ENCODE results near the gene SERAC1. TPM values are rescaled to one million over a fixed set of nuclear protein-coding genes. Genes with fewer than 3 reads are reported as not detected.

SERAC1 gene
- total and polyA plus RNA-seq, 4 donors, result 3.1 to 10.1 (median 4.8) TPM

GRCh38 chr6:158207422-158207788, 39.3 kb upstream of the SERAC1 start:
- H3K27ac ChIP-seq (ENCODE audit: low read depth in 1 of 2, low read length in 1 of 2), result no peak overlapping the region
- no peak for DNase-seq
- TF ChIP-seq, protein P1, sequence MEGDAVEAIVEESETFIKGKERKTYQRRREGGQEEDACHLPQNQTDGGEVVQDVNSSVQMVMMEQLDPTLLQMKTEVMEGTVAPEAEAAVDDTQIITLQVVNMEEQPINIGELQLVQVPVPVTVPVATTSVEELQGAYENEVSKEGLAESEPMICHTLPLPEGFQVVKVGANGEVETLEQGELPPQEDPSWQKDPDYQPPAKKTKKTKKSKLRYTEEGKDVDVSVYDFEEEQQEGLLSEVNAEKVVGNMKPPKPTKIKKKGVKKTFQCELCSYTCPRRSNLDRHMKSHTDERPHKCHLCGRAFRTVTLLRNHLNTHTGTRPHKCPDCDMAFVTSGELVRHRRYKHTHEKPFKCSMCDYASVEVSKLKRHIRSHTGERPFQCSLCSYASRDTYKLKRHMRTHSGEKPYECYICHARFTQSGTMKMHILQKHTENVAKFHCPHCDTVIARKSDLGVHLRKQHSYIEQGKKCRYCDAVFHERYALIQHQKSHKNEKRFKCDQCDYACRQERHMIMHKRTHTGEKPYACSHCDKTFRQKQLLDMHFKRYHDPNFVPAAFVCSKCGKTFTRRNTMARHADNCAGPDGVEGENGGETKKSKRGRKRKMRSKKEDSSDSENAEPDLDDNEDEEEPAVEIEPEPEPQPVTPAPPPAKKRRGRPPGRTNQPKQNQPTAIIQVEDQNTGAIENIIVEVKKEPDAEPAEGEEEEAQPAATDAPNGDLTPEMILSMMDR (IDR thresholded peaks at IDR 0.05; ENCODE audit: control extremely low read depth, extremely low read depth), result no peak
- H3K4me3 ChIP-seq, result no peak overlapping the region
- ATAC-seq (ENCODE audit: insufficient read depth, low FRiP score), result no peak
- no peaks in the 10 kb centered on the region for H3K4me1 ChIP-seq (ENCODE audit: control insufficient read depth in 5 of 5, insufficient read depth in 5 of 5, low read length in 5 of 5)
- WGBS, 2 donors, result 60 to 78% methylated on average over 3 of the region's 3 CpGs
- no peaks in the 10 kb centered on the region for H3K9me3 ChIP-seq (ENCODE audit: control insufficient read depth in 4 of 4, insufficient read depth in 3 of 4, low read length in 3 of 4)
- H3K36me3 ChIP-seq (ENCODE audit: control insufficient read depth in 4 of 4, insufficient read depth in 4 of 4, low read length in 4 of 4), result no peaks in the 10 kb centered on the region
- H3K9ac ChIP-seq (ENCODE audit: insufficient read depth in 1 of 2, low read length in 2 of 2), result no peak overlapping the region
- no peaks in the 10 kb centered on the region for H3K27me3 ChIP-seq (ENCODE audit: control insufficient read depth in 3 of 3, insufficient read depth in 3 of 3, low read length in 2 of 3)

DNA sequence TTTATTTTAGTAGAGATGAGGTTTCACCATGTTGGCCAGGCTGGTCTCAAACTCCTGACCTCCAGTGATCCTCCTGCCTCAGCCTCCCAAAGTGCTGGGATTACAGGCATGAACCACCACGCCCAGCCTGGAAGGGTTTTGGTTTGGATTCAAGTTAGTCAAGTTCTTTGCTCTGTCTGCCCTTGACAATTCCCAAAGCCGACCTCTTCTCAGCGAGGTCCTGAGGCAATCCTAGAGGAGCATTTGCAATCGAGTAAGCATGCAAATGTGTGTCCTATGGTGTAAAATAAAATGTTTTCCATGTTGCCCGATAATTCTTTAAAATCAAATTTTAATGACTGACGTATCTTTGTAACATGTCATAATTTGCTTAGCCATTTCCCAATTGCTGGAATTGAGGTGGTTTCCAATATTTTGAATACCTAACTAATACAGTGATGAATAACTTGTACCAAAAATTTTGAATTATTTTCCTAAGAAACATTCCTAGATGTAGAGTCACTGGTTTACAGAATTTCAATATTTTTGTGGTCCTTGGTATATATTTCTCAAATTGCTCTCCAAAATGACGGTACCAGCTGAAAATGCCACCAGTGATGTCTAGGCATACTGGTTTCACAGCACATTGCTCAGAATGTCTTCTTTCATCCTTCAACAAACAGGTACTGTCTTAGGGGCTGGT, 38.8 kb upstream of the SERAC1 start:
- H3K27me3 ChIP-seq (ENCODE audit: control insufficient read depth in 3 of 3, insufficient read depth in 3 of 3, low read length in 2 of 3), result no peaks in the 10 kb centered on the region
- H3K27ac ChIP-seq (ENCODE audit: low read depth in 1 of 2, low read length in 1 of 2), result no peak overlapping the region
- no peaks in the 10 kb centered on the region for H3K4me1 ChIP-seq (ENCODE audit: control insufficient read depth in 5 of 5, insufficient read depth in 5 of 5, low read length in 5 of 5)
- H3K9me3 ChIP-seq (ENCODE audit: control insufficient read depth in 4 of 4, insufficient read depth in 3 of 4, low read length in 3 of 4), result no peaks in the 10 kb centered on the region
- 93 to 94% methylated on average over 7 of the region's 7 CpGs for WGBS, 2 donors
- ATAC-seq (ENCODE audit: insufficient read depth, low FRiP score), result no peak
- no peak overlapping the region for H3K9ac ChIP-seq (ENCODE audit: insufficient read depth in 1 of 2, low read length in 2 of 2)
- TF ChIP-seq, protein P1 (IDR thresholded peaks at IDR 0.05; ENCODE audit: control extremely low read depth, extremely low read depth), result no peak
- H3K36me3 ChIP-seq (ENCODE audit: control insufficient read depth in 4 of 4, insufficient read depth in 4 of 4, low read length in 4 of 4), result no peaks in the 10 kb centered on the region
- H3K4me3 ChIP-seq, result no peak overlapping the region
- no peak for DNase-seq

DNA sequence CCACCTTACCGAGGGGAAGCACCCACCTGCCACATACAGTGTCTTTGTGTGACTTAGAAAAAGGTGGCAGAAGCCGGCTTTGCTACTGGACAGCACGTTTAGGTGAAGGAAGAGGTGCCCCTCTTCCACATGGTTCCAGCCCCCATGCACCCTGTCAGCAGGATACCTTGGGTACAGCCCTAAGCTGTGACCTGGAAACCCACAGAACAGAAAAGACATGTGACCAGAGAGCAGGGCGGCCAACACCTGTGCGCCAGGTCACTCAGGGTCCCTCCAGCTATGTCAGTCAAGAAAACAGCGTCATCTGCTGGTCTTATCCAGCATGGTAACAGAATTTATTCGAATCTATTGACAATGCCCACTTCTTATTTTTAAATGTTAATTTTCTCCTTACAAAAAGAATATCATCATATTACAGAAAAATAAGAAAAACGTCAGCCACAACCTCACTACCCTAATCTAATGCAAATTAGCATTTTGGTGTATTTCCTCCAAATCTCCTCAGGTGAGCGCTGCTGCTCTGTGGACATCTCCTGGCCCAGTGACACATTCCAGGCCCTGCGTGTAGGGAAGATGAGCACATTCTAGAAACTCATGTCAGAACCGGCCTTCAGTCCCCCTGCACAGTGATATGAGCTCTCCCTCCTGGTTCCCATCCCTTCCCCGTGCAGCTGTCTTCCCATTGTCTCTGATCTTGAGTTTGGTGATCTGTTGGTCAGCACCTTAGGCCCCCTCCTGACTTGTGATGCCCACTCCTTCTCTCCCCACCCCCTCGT, 37.3 kb upstream of the SERAC1 start:
- Histone ChIP-seq H3K9ac (ENCODE audit: insufficient read depth in 1 of 2, low read length in 2 of 2) (no peak overlapping the region), H3K9me3 (ENCODE audit: control insufficient read depth in 4 of 4, insufficient read depth in 3 of 4, low read length in 3 of 4) (no peaks in the 10 kb centered on the region), H3K36me3 (ENCODE audit: control insufficient read depth in 4 of 4, insufficient read depth in 4 of 4, low read length in 4 of 4) (no peaks in the 10 kb centered on the region), H3K27me3 (ENCODE audit: control insufficient read depth in 3 of 3, insufficient read depth in 3 of 3, low read length in 2 of 3) (no peaks in the 10 kb centered on the region), H3K27ac (ENCODE audit: low read depth in 1 of 2, low read length in 1 of 2) (no peak overlapping the region), H3K4me1 (ENCODE audit: control insufficient read depth in 5 of 5, insufficient read depth in 5 of 5, low read length in 5 of 5) (peaks cover 0 to 4% (median 0%) of the 10 kb centered on the region in 5 donors), H3K4me3 (no peak overlapping the region)
- no peak for ATAC-seq (ENCODE audit: insufficient read depth, low FRiP score)
- TF ChIP-seq, protein P1 (IDR thresholded peaks at IDR 0.05; ENCODE audit: control extremely low read depth, extremely low read depth), result no peak
- DNase-seq, result no peak
- 68 to 74% methylated on average over 13 of the region's 13 CpGs for WGBS, 2 donors

Measured in lung (tissue), 12 donors.